Hepatocyte (in vitro differentiated cells): ENCODE results near the gene JUNB.

Experiments
- CTCF ChIP-seq: fragments of 200-600 bp; sonication (generic); IDR thresholded peaks from 2 replicates; pipeline ENCODE4 v1.5.1; 2016; ENCODE audit warnings: antibody characterized with exemption, mild to moderate bottlenecking; ENCODE audit not compliant: poor library complexity
- EZH2 ChIP-seq: fragments of 200-600 bp; sonication (generic); IDR thresholded peaks from 2 replicates; pipeline ENCODE4 v1.6.1; 2016; ENCODE audit warnings: antibody characterized with exemption, mild to moderate bottlenecking, borderline replicate concordance

- TF ChIP-seq CTCF = no peak
- no peak for TF ChIP-seq EZH2
Observed at GRCh38 chr19:12842511-12842910, 51.2 kb downstream of the JUNB start.
